ENCODE measurements around the gene NCAN. TPM values are rescaled to one million over a fixed set of nuclear protein-coding genes. Genes with fewer than 3 reads are reported as not detected.

Gene NCAN
- total and polyA plus RNA-seq, 2 of the 8 experiments (the other 6 are each of a cell fraction or from before 2014, with no cell fraction given) = 2.7 TPM

DNA sequence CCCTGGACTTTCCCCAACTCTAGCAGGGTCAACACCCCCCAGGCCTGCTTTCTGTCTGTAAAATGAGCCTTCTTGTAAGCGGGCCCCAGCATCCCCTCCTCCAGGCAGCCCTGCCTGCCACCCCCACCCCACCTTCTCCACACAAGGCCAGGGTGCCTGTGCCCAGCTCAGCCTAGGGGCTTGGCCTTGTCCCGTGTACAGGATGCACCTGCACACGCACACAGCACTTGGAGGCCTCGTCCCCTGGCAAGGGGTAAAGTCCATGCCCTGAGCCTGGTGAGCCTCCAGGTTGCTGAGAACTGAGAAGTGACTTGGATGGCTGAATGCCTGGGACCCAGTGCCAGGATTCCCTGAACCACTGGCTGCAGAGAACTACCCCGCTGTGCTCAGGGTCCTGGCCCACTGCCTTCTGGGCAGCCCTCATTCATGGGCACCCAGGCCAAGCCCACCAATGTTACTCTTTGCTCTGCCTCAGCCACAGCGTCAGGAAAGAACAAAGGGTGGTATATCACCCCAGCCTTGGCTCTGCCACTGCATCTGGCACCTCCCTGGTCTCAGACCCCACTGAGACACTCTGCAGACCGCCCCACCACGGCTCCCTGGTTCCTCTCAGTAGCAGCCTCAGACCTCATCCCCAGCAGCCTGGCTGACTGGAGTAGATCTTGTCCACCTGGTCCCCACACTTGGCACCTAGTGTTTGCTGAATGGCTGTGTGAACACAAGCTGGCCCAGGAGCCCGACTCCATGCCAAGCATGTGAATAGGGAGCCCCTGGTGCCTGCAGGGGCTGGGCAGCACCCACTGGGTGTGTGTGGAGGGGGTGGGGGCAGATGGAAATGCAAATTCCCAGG is 63.2 kb downstream of the NCAN start:
- H4K20me1 ChIP-seq (replicated peaks in 1 of 2; ENCODE audit: control insufficient read depth in 1 of 2, insufficient read depth in 2 of 2, low read length in 2 of 2) = peaks cover 3 to 17% of the 10 kb centered on the region in 2 experiments
- no peaks in the 10 kb centered on the region; the same call in 1 of the 2 replicates for H3K79me1 ChIP-seq (ENCODE audit: low read depth, low read length)
- no peak overlapping the region for H2BK5ac ChIP-seq (ENCODE audit: low read depth, low read length)
- peaks cover 0 to 7% (median 5%) of the 10 kb centered on the region in 4 experiments; a peak in 5 of 7 replicates for H3K4me1 ChIP-seq (replicated peaks in 1 of 4; ENCODE audit: control insufficient read depth in 3 of 4, insufficient read depth in 4 of 4, low read length in 3 of 4)
- H3K18ac ChIP-seq (ENCODE audit: extremely low read depth, low read length) = no peak overlapping the region
- no peaks in the 10 kb centered on the region for H3K79me2 ChIP-seq (ENCODE audit: control insufficient read depth in 1 of 2, insufficient read depth in 2 of 2, low read length in 2 of 2)
- H3K23ac ChIP-seq (ENCODE audit: insufficient read length) = no peak overlapping the region
- no peak overlapping the region for H4K5ac ChIP-seq (ENCODE audit: insufficient read length, low read depth, low read length)
- no peak overlapping the region for H3K56ac ChIP-seq (replicated peaks; ENCODE audit: insufficient read length, low read depth, low read length)
- H2AFZ ChIP-seq (ENCODE audit: low read length) = no peak overlapping the region
- H3K9me3 ChIP-seq (ENCODE audit: insufficient read depth in 2 of 2, low read depth in 1 of 2, low read length in 1 of 2) = no peaks in the 10 kb centered on the region
- H3K9ac ChIP-seq (replicated peaks in 1 of 4; ENCODE audit: extremely low read depth in 1 of 4, low read depth in 3 of 4, low read length in 3 of 4) = no peak overlapping the region
- H3K23me2 ChIP-seq (ENCODE audit: low read depth, low read length) = peaks cover 2% of the 10 kb centered on the region; the same call in 1 of the 2 replicates
- CTCF ChIA-PET (ENCODE audit: partially characterized antibody) = interaction anchor here (0.9 to 1.2 kb wide), 2 partner anchors 18 to 215 kb away, joined by 3 read pairs; no protein-coding TSS in a partner anchor
- 82% methylated on average over 9 of the region's 9 CpGs; no CpG with 5 or more reads in 1 of the 2 experiments for WGBS, 2 experiments (ENCODE audit: extremely low coverage in 1 of 2, insufficient coverage in 1 of 2, insufficient read length in 1 of 2, insufficient replicate concordance in 2 of 2, low coverage in 1 of 2, low lambda C conversion rate in 2 of 2, missing lambda C conversion rate in 1 of 2)
- H2BK12ac ChIP-seq (ENCODE audit: low read depth, low read length) = no peak overlapping the region
- H2BK120ac ChIP-seq (replicated peaks; ENCODE audit: low read depth, low read length) = no peak overlapping the region
- POLR2A ChIA-PET (ENCODE audit: partially characterized antibody) = no interaction called here
- H4K91ac ChIP-seq (replicated peaks; ENCODE audit: insufficient read length, low read length) = no peak overlapping the region
- H3K14ac ChIP-seq (ENCODE audit: insufficient read length) = no peak overlapping the region
- H4K8ac ChIP-seq (ENCODE audit: extremely low read depth, insufficient read depth, low read length) = peak overlapping the region; percentile 65; the same call in 1 of the 2 replicates
- FAIRE-seq = no peak
- H2BK15ac ChIP-seq (ENCODE audit: low read length) = no peak overlapping the region
- no peak for DNase-seq (ENCODE audit: low read depth in 1 of 2, low spot score in 2 of 2)
- H2AK5ac ChIP-seq (ENCODE audit: low read depth, low read length) = no peak overlapping the region
- no peak overlapping the region for H3K4me2 ChIP-seq (ENCODE audit: insufficient read depth in 1 of 2, low read depth in 2 of 2, low read length in 2 of 2)
- no peak overlapping the region for H3K4me3 ChIP-seq (ENCODE audit: extremely low read depth in 1 of 4, insufficient read depth in 2 of 4, low read depth in 3 of 4, low read length in 4 of 4)
- H3K27ac ChIP-seq (ENCODE audit: low read depth, low read length) = no peak overlapping the region
- peaks cover 8 to 26% (median 20%) of the 10 kb centered on the region in 4 experiments for H3K36me3 ChIP-seq (ENCODE audit: control insufficient read depth in 2 of 4, insufficient read depth in 4 of 4, low read length in 3 of 4)
- no peak overlapping the region for H3K4ac ChIP-seq (replicated peaks; ENCODE audit: insufficient read length, low read depth, low read length)
- H2BK20ac ChIP-seq (ENCODE audit: low read length) = no peak overlapping the region
- no peaks in the 10 kb centered on the region; a peak in 1 of 7 replicates for H3K27me3 ChIP-seq (replicated peaks in 1 of 4; ENCODE audit: control insufficient read depth in 3 of 4, extremely low read depth in 1 of 4, insufficient read depth in 3 of 4, low read length in 3 of 4)
- TF ChIP-seq JUN (IDR thresholded peaks at IDR 0.05; ENCODE audit: low read depth, low read length) (no peak), GABPA (IDR thresholded peaks at IDR 0.05; ENCODE audit: borderline replicate concordance, insufficient read depth, low read length) (no peak), SP2 (IDR thresholded peaks at IDR 0.05; ENCODE audit: low read length) (no peak), NRF1 (IDR thresholded peaks at IDR 0.05; ENCODE audit: low read depth, low read length) (no peak), POU5F1 (IDR thresholded peaks at IDR 0.05; ENCODE audit: low read depth, low read length) (no peak), SRF (IDR thresholded peaks at IDR 0.05; ENCODE audit: low read depth, low read length) (no peak), MAFK (IDR thresholded peaks at IDR 0.05; ENCODE audit: low read depth, low read length) (no peak), CREB1 (IDR thresholded peaks at IDR 0.05) (no peak), PHF8 (conservative IDR thresholded peaks at IDR 0.05; ENCODE audit: low read depth, low read length) (no peak), CBX8 (IDR thresholded peaks at IDR 0.05; ENCODE audit: borderline replicate concordance, low read depth, low read length) (no peak)
- TF ChIP-seq, protein P1, sequence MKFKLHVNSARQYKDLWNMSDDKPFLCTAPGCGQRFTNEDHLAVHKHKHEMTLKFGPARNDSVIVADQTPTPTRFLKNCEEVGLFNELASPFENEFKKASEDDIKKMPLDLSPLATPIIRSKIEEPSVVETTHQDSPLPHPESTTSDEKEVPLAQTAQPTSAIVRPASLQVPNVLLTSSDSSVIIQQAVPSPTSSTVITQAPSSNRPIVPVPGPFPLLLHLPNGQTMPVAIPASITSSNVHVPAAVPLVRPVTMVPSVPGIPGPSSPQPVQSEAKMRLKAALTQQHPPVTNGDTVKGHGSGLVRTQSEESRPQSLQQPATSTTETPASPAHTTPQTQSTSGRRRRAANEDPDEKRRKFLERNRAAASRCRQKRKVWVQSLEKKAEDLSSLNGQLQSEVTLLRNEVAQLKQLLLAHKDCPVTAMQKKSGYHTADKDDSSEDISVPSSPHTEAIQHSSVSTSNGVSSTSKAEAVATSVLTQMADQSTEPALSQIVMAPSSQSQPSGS (IDR thresholded peaks at IDR 0.05; ENCODE audit: low read length) = no peak
